Liver (tissue), 3 donors: Measurements from ENCODE around the gene CYP3A7.
A peak's percentile ranks its signal among the peaks of the same experiment; 100 is the strongest.
"Not testable (repeated sequence)": the region's sequence is repeated elsewhere in the genome, so short reads cannot be mapped to it uniquely, and the experiment has no call there.

Source experiments
- EGR1 ChIP-seq, 2 donors: IDR thresholded peaks; 2 replicates each; pipeline ENCODE4 v1.6.1; 2016 to 2018; ENCODE audit warnings: antibody characterized with exemption in 2 of 2, low read depth in 2 of 2
- GABPA ChIP-seq, 2 donors: IDR thresholded peaks in 1 of 2; conservative IDR thresholded peaks in 1 of 2; 2 replicates each; pipeline ENCODE4 v1.6.1; 2016; ENCODE audit warnings: antibody characterized with exemption in 2 of 2, mild to moderate bottlenecking in 1 of 2, moderate library complexity in 1 of 2
- HNF4A ChIP-seq, 2 donors: conservative IDR thresholded peaks; 2 replicates each; pipeline ENCODE4 v1.6.1; 2016; ENCODE audit warnings: antibody characterized with exemption in 2 of 2, mild to moderate bottlenecking in 2 of 2
- JUND ChIP-seq, 2 donors: IDR thresholded peaks; 2 replicates each; pipeline ENCODE4 v1.6.1; 2016; ENCODE audit warnings: antibody characterized with exemption in 2 of 2
- RAD21 ChIP-seq, 2 donors: IDR thresholded peaks; 2 replicates each; pipeline ENCODE4 v1.6.1; 2016; ENCODE audit warnings: antibody characterized with exemption in 2 of 2, mild to moderate bottlenecking in 2 of 2
- RXRA ChIP-seq, 2 donors: IDR thresholded peaks; 2 replicates each; pipeline ENCODE4 v1.6.1; 2017 to 2018; ENCODE audit warnings: antibody characterized with exemption in 2 of 2, mild to moderate bottlenecking in 1 of 2
- SP1 ChIP-seq: IDR thresholded peaks from 2 replicates; pipeline ENCODE4 v1.6.1; 2018; ENCODE audit warnings: antibody characterized with exemption, mild to moderate bottlenecking
- YY1 ChIP-seq: IDR thresholded peaks from 2 replicates; pipeline ENCODE4 v1.6.1; 2016; ENCODE audit warnings: antibody characterized with exemption, mild to moderate bottlenecking
- TF ChIP-seq, protein P1 (sequence below): fragments of 150-350 bp; IDR thresholded peaks from 2 replicates; pipeline ENCODE4 v1.5.1; 2017; ENCODE audit warnings: improper control_type of control experiment, low read depth, low read length; ENCODE audit not compliant: missing input control
- TF ChIP-seq, protein P2 (sequence below): IDR thresholded peaks from 2 replicates; pipeline ENCODE4 v1.6.1; 2016; ENCODE audit warnings: antibody characterized with exemption, mild to moderate bottlenecking
- TF ChIP-seq, protein P3 (sequence below): IDR thresholded peaks from 2 replicates; pipeline ENCODE4 v1.6.1; 2016; ENCODE audit warnings: antibody characterized with exemption
- TF ChIP-seq, protein P4 (sequence below): IDR thresholded peaks from 2 replicates; pipeline ENCODE4 v1.6.1; 2016; ENCODE audit warnings: antibody characterized with exemption
- TF ChIP-seq, protein P5 (sequence below): IDR thresholded peaks from 2 replicates; pipeline ENCODE4 v1.6.1; 2016; ENCODE audit warnings: antibody characterized with exemption
- donor health status: healthy.
- donor health status: healthy.

DNA sequence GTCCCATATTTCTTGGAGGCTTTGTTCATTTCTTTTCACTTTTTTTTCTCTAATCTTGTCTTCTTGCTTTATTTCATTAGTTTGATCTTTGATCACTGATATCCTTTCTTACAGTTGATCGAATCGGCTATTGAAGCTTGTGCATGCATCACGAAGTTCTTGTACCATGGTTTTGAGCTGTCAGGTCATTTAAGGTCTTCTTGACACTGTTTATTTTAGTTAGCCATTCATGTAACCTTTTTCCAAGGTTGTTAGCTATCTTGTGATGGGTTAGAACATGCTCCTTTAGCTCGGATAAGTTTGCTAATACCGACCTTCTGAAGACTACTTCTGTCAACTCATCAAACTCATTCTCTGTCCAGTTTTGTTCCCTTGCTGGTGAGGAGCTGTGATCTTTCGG is 42.4 kb downstream of the CYP3A7 start:
- TF ChIP-seq, protein P1, sequence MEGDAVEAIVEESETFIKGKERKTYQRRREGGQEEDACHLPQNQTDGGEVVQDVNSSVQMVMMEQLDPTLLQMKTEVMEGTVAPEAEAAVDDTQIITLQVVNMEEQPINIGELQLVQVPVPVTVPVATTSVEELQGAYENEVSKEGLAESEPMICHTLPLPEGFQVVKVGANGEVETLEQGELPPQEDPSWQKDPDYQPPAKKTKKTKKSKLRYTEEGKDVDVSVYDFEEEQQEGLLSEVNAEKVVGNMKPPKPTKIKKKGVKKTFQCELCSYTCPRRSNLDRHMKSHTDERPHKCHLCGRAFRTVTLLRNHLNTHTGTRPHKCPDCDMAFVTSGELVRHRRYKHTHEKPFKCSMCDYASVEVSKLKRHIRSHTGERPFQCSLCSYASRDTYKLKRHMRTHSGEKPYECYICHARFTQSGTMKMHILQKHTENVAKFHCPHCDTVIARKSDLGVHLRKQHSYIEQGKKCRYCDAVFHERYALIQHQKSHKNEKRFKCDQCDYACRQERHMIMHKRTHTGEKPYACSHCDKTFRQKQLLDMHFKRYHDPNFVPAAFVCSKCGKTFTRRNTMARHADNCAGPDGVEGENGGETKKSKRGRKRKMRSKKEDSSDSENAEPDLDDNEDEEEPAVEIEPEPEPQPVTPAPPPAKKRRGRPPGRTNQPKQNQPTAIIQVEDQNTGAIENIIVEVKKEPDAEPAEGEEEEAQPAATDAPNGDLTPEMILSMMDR, result not testable (repeated sequence)
- TF ChIP-seq RXRA (IDR thresholded peaks at IDR 0.05), result peak in 1 of 2 donors; percentile 54
- TF ChIP-seq RAD21 (IDR thresholded peaks at IDR 0.05); JUND (IDR thresholded peaks at IDR 0.05); YY1; GABPA (IDR thresholded peaks at IDR 0.05 in 1 of 2, conservative IDR thresholded peaks at IDR 0.05 in 1 of 2); HNF4A (conservative IDR thresholded peaks at IDR 0.05); SP1; EGR1 (IDR thresholded peaks at IDR 0.05; ENCODE audit: low read depth in 2 of 2): not testable (repeated sequence)
- TF ChIP-seq, protein P2, sequence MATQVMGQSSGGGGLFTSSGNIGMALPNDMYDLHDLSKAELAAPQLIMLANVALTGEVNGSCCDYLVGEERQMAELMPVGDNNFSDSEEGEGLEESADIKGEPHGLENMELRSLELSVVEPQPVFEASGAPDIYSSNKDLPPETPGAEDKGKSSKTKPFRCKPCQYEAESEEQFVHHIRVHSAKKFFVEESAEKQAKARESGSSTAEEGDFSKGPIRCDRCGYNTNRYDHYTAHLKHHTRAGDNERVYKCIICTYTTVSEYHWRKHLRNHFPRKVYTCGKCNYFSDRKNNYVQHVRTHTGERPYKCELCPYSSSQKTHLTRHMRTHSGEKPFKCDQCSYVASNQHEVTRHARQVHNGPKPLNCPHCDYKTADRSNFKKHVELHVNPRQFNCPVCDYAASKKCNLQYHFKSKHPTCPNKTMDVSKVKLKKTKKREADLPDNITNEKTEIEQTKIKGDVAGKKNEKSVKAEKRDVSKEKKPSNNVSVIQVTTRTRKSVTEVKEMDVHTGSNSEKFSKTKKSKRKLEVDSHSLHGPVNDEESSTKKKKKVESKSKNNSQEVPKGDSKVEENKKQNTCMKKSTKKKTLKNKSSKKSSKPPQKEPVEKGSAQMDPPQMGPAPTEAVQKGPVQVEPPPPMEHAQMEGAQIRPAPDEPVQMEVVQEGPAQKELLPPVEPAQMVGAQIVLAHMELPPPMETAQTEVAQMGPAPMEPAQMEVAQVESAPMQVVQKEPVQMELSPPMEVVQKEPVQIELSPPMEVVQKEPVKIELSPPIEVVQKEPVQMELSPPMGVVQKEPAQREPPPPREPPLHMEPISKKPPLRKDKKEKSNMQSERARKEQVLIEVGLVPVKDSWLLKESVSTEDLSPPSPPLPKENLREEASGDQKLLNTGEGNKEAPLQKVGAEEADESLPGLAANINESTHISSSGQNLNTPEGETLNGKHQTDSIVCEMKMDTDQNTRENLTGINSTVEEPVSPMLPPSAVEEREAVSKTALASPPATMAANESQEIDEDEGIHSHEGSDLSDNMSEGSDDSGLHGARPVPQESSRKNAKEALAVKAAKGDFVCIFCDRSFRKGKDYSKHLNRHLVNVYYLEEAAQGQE, result not testable (repeated sequence)
- TF ChIP-seq, protein P3, sequence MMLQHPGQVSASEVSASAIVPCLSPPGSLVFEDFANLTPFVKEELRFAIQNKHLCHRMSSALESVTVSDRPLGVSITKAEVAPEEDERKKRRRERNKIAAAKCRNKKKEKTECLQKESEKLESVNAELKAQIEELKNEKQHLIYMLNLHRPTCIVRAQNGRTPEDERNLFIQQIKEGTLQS, result not testable (repeated sequence)
- TF ChIP-seq, protein P4, sequence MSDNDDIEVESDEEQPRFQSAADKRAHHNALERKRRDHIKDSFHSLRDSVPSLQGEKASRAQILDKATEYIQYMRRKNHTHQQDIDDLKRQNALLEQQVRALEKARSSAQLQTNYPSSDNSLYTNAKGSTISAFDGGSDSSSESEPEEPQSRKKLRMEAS, result not testable (repeated sequence)
- TF ChIP-seq, protein P5, sequence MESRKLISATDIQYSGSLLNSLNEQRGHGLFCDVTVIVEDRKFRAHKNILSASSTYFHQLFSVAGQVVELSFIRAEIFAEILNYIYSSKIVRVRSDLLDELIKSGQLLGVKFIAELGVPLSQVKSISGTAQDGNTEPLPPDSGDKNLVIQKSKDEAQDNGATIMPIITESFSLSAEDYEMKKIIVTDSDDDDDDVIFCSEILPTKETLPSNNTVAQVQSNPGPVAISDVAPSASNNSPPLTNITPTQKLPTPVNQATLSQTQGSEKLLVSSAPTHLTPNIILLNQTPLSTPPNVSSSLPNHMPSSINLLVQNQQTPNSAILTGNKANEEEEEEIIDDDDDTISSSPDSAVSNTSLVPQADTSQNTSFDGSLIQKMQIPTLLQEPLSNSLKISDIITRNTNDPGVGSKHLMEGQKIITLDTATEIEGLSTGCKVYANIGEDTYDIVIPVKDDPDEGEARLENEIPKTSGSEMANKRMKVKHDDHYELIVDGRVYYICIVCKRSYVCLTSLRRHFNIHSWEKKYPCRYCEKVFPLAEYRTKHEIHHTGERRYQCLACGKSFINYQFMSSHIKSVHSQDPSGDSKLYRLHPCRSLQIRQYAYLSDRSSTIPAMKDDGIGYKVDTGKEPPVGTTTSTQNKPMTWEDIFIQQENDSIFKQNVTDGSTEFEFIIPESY, result not testable (repeated sequence)
